OCI-LY7 (cell line): Measurements from ENCODE around the gene TLE5. TPM values are rescaled to one million over a fixed set of nuclear protein-coding genes. Genes with fewer than 3 reads are reported as not detected.

Experiments
- BruUV-seq: library from RNA; stranded (reverse); fragments of 400-500 nt; replicated peaks from 2 replicates; lab custom pipeline; 2021; lab: Mats Ljungman, UMichigan
- CTCF ChIA-PET: fragments of 300-600 bp; sonication (Branson Sonifier 250); formaldehyde crosslinking; loops from one replicate; lab custom pipeline; 2022; ENCODE audit warnings: antibody characterized with exemption; ENCODE audit not compliant: unreplicated experiment; lab: Charles Lee
- POLR2A ChIA-PET: fragments of 300-600 bp; sonication (Branson Sonifier 250); formaldehyde crosslinking; loops from one replicate; lab custom pipeline; 2022; ENCODE audit warnings: antibody characterized with exemption; lab: Charles Lee
- DNase-seq: peaks from one replicate; pipeline ENCODE4 v3.0.0-alpha.2; 2015; ENCODE audit warnings: low spot score
- H2AFZ ChIP-seq: fragments of 200-600 bp; sonication (generic), shearing (Covaris generic); 2 replicates; pipeline ENCODE4 v1.6.1; 2014; ENCODE audit warnings: mild to moderate bottlenecking, antibody characterized with exemption, low read length, moderate library complexity
- H3K27ac ChIP-seq: fragments of 200-600 bp; sonication (generic); 2 replicates; pipeline ENCODE4 v1.5.1; 2014; ENCODE audit warnings: mixed run types, low read depth, mild to moderate bottlenecking, moderate library complexity, low read length, inconsistent platforms; ENCODE audit not compliant: poor library complexity, severe bottlenecking
- H3K36me3 ChIP-seq: fragments of 200-600 bp; sonication (generic); 2 replicates; pipeline ENCODE4 v1.6.1; 2014; ENCODE audit warnings: mild to moderate bottlenecking, antibody characterized with exemption, low read length, moderate library complexity, mixed read lengths; ENCODE audit not compliant: insufficient read depth
- H3K4me1 ChIP-seq: fragments of 200-600 bp; sonication (generic); 2 replicates; pipeline ENCODE4 v1.5.1; 2014; ENCODE audit warnings: mild to moderate bottlenecking, low read length; ENCODE audit not compliant: insufficient read depth, poor library complexity, severe bottlenecking
- H3K4me2 ChIP-seq: fragments of 200-600 bp; sonication (generic); 2 replicates; pipeline ENCODE4 v1.6.1; 2014; ENCODE audit warnings: mild to moderate bottlenecking, low read length
- H3K4me3 ChIP-seq: fragments of 200-600 bp; sonication (generic); 2 replicates; pipeline ENCODE4 v1.5.1; 2014; ENCODE audit warnings: mild to moderate bottlenecking, low read depth, low read length; ENCODE audit not compliant: poor library complexity, severe bottlenecking
- H3K79me2 ChIP-seq: fragments of 200-600 bp; sonication (generic); 2 replicates; pipeline ENCODE4 v1.6.1; 2016; ENCODE audit warnings: low read depth, mild to moderate bottlenecking, low read length, moderate library complexity, mixed read lengths; ENCODE audit not compliant: insufficient read depth
- H3K9me2 ChIP-seq: fragments of 200-600 bp; sonication (generic); 2 replicates; pipeline ENCODE4 v1.6.1; 2016; ENCODE audit warnings: mild to moderate bottlenecking, low read length, mixed read lengths; ENCODE audit not compliant: insufficient read depth
- H3K9me3 ChIP-seq: fragments of 200-600 bp; sonication (generic); 2 replicates; pipeline ENCODE4 v1.6.1; 2014; ENCODE audit warnings: mild to moderate bottlenecking, mixed run types, low read length, mixed read lengths
- H4K20me1 ChIP-seq: fragments of 200-600 bp; sonication (generic); 2 replicates; pipeline ENCODE4 v1.6.1; 2014; ENCODE audit warnings: mild to moderate bottlenecking, antibody characterized with exemption, low read length, moderate library complexity, mixed read lengths; ENCODE audit not compliant: insufficient read depth
- CTCF ChIP-seq: fragments of 200-600 bp; sonication (generic); conservative IDR thresholded peaks from 2 replicates; pipeline ENCODE4 v1.5.1; 2014; ENCODE audit warnings: mild to moderate bottlenecking, antibody characterized with exemption, low read length, moderate library complexity, mixed read lengths
- EZH2phosphoT487 ChIP-seq: fragments of 200-600 bp; sonication (generic); IDR thresholded peaks from 2 replicates; pipeline ENCODE4 v1.6.1; 2018; ENCODE audit warnings: low read depth, borderline replicate concordance, mild to moderate bottlenecking, mixed run types, antibody characterized with exemption, low read length, moderate library complexity, mixed read lengths
- intact Hi-C: fragments of 100-400 bp; cut with micrococcal nuclease; formaldehyde crosslinking; loops from one replicate; pipeline ENCODE4 v1.10.0; 2022; ENCODE audit not compliant: unreplicated experiment
- total RNA-seq, 2 experiments: library from RNA; depleted of rRNA in 1 of 2; stranded (reverse); fragments of >200 nt in 1 of 2; shearing (Covaris generic) in 1 of 2; gene quantifications; 2 replicates each; pipeline ENCODE4 v1.2.3, GENCODE V29; 2014 to 2022

TLE5 gene
- total RNA-seq, 2 experiments from 2014 or later: 376 to 424 TPM

- H3K79me2 ChIP-seq: peaks cover 6% of the 10 kb centered on the region; the same call in 1 of the 2 replicates
- POLR2A ChIA-PET: interaction anchor here (0.6 kb wide), 1 partner anchor 98 kb away, joined by 3 read pairs; no protein-coding TSS in a partner anchor
These were observed 5.3 kb upstream of the TLE5 start for GRCh38 chr19:3067563-3067962.

GRCh38 chr19:3066482-3067049 is 4.3 kb upstream of the TLE5 start:
- H2AFZ ChIP-seq: no peak overlapping the region
- H3K4me2 ChIP-seq: peak overlapping the region; percentile 67
- H3K79me2 ChIP-seq: peaks cover 6% of the 10 kb centered on the region; the same call in 1 of the 2 replicates
- intact Hi-C loops: no loop called here
- DNase-seq: no peak
- peaks cover 61% of the 10 kb centered on the region for H3K4me1 ChIP-seq
- no TSS peak for BruUV-seq
- H3K4me3 ChIP-seq: no peak overlapping the region
- H3K9me2 ChIP-seq: no peaks in the 10 kb centered on the region
- no peaks in the 10 kb centered on the region for H3K36me3 ChIP-seq
- ChIA-PET POLR2A (interaction anchor here (0.7 kb wide), 1 partner anchor 356 kb away, joined by 3 read pairs; no protein-coding TSS in a partner anchor), CTCF (no interaction called here)
- peak overlapping the region; percentile 92 for H3K27ac ChIP-seq
- no peaks in the 10 kb centered on the region for H4K20me1 ChIP-seq
- H3K9me3 ChIP-seq: no peaks in the 10 kb centered on the region
- no peak for TF ChIP-seq EZH2phosphoT487
- TF ChIP-seq CTCF: no peak

More at GRCh38 chr19:3067563-3067962, 5.3 kb upstream of the TLE5 start:
- TF ChIP-seq EZH2phosphoT487: no peak
- TF ChIP-seq CTCF: no peak
- Histone ChIP-seq H3K36me3 (no peaks in the 10 kb centered on the region), H3K9me3 (no peaks in the 10 kb centered on the region), H3K27ac (peak overlapping the region; percentile 32), H3K9me2 (no peaks in the 10 kb centered on the region), H3K4me2 (no peak overlapping the region), H3K4me1 (peaks cover 61% of the 10 kb centered on the region), H4K20me1 (no peaks in the 10 kb centered on the region), H2AFZ (no peak overlapping the region), H3K4me3 (no peak overlapping the region)
- CTCF ChIA-PET: no interaction called here
- no peak for DNase-seq
- no TSS peak for BruUV-seq
- intact Hi-C loops: no loop called here
